ENCODE data around the gene HOXC9. TPM values are rescaled to one million over a fixed set of nuclear protein-coding genes. Genes with fewer than 3 reads are reported as not detected.

The HOXC9 gene
- polyA plus RNA-seq, 1 donor, result 25.2 TPM

DNA sequence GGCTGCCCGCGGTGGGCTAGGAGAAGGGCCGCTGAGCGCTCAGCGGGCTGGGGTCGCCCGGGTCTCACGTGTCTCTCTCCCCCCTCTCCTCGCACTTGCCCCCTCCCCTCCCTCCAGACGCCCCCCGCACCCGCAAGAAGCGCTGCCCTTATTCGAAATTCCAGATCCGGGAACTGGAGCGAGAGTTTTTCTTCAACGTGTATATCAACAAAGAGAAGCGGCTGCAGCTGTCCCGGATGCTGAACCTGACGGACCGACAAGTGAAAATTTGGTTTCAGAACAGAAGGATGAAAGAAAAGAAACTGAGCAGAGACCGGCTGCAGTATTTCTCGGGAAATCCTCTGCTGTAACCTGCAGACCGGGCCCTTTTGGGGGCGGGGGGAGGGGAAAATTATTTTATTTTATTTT, 24.9 kb upstream of the HOXC9 start:
- DNase-seq, result no peak

GRCh38 chr12:53975479-53976152, 24.3 kb upstream of the HOXC9 start:
- no peak for DNase-seq

- no peak for DNase-seq
Measured at GRCh38 chr12:53976172-53976822, 23.7 kb upstream of the HOXC9 start.

- no peak for DNase-seq
Measured at GRCh38 chr12:53976823-53977595, 23.0 kb upstream of the HOXC9 start.

- DNase-seq, result no peak
Measured at GRCh38 chr12:53977596-53978445, 22.1 kb upstream of the HOXC9 start.

- DNase-seq, result no peak
Measured at GRCh38 chr12:53978477-53979356, 21.2 kb upstream of the HOXC9 start.

DNA sequence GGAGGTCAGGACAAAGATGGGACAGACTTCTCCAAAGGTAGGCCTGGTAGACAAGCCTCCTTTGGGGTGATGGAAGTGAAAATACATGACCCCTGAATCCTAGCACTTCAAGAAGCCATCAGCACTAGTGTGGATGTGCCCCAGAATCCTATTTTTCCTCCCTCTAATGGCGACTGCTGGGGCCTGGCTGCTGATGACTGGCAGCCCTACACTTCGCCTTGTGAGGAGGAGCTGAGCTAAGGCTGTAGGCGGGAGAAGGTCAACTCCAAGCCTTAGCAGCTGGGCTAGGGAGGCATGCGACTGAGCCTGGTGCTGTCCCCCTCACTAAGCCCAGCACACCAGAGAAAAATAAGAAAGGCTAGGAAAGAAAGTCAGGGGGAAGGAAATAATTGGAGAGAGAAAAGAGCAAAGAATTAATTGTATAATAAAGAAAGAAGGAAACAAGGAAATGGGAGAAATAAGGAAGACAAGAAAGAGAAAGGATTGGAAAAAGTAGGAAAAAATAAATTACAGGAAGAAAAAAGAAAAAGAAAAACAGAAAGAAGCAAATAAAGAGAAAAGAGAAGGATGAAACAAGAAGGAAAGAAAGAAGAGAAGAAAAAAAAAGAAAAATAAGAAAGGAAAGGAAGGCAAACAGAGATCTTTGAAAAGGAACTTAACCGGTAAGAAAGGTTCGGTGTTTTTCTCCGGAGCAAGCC, 19.7 kb upstream of the HOXC9 start:
- no peak for DNase-seq

DNA sequence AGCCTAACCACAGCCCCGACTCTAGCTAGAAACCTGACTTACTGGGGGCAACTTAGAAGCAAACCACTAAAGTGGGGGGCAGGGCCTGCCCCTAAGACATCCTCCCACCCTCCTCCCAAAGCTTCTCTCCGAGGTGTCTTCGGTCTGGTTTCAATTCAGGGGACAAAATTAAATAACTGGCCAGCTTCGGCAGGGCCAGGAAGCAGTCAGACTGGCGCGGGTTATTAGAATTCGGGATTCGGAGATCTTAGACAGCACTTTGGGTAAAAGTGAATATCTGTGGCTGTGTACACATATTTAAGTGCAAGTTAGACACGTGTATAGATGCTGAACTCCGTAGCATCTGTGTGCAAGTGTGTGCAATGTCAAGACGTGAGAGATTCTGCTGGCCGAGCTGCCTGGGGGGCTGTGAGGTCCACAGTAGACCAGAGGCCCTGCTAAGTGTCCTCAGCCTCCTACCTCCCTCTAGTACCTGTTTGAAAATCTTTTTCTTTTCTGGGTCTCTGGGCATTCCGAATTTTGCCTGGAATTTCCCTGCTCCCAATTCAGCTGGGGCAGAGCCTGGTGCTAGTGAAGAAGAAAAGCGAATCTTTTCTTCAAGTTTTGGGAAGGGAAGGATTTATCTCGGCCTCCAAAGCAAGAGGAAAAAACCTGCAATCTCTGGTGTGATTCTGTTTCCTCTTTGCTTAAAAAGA, 19.0 kb upstream of the HOXC9 start:
- DNase-seq, result no peak

DNA sequence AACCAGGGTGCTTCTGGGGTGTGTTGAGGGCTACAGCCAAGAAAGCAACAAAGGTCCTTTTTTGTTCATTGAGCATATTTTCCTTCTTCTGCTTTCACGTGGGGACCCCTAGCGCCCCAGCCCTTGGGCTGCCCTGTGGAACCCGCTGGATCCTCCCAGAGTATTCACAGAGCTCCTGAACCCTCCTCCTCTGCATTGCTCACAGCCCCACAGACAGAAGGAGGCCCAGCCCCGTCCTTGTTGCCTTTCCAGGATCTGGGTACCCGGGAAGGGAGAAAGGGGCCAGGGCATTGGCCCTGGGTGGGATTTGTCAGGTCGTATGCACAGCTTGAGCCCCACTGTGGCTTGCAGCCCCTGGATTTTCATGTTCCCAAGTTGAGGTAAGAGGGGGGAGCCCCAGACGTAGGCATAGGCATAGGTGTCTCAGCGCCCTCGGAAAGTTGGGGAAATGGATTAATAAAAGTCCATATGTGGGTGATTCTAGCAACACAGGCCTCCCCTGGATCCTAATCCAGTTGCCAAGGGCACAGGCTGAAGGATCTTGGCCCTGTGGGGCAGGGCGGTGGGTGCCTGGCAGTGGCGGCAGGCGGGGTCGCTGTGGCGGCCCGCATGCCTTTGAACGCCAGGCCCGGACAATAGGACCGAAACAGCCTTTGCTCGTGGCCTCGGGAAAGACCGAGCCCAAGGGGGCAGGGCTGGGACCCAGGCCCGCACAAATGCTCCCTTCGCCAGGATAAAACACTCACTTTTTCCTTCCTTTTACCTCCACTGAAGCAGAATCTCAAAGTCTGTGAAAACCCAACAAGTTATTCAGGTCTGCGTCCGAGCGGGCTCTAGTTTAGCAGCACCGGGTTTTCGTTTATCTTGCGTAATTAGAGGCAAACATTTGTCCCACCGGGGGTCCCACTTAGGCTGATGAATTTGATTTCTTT, 18.1 kb upstream of the HOXC9 start:
- DNase-seq, result no peak

- DNase-seq, result no peak
Measured at GRCh38 chr12:53982648-53983567, 17.1 kb upstream of the HOXC9 start.

GRCh38 chr12:53983568-53983949, 16.4 kb upstream of the HOXC9 start:
- no peak for DNase-seq

- no peak for DNase-seq
Measured at GRCh38 chr12:53983950-53984572, 15.9 kb upstream of the HOXC9 start.

DNA sequence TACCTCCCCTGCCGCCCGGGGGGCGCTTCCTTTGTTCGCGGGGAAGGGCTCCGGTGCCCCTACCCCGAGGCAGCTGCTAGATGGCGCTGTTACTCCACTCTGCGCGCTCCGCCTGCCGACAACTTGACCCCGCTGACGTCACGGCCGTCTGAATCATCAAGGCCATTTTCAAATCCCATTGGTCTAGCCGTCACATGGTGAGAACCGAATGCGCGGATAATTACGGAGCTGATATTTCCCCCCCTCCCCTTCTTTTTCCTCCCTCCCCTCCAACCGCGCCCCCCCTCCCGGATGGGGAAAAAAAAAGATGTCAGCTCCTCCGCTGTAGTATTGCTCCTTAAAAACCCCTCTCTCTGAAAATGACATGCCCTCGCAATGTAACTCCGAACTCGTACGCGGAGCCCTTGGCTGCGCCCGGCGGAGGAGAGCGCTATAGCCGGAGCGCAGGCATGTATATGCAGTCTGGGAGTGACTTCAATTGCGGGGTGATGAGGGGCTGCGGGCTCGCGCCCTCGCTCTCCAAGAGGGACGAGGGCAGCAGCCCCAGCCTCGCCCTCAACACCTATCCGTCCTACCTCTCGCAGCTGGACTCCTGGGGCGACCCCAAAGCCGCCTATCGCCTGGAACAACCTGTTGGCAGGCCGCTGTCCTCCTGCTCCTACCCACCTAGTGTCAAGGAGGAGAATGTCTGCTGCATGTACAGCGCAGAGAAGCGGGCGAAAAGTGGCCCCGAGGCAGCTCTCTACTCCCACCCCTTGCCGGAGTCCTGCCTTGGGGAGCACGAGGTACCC, 14.9 kb upstream of the HOXC9 start, which contains the start of gene HOXC10:
Gene HOXC10, plus strand, starts transcription at position 246 of the 791 bp plus-strand sequence. Its CDS starts 114 bp downstream, at position 360.
- DNase-seq, result peak; percentile 99

- DNase-seq, result no peak
Measured at GRCh38 chr12:53985692-53985993, 14.3 kb upstream of the HOXC9 start.

DNA sequence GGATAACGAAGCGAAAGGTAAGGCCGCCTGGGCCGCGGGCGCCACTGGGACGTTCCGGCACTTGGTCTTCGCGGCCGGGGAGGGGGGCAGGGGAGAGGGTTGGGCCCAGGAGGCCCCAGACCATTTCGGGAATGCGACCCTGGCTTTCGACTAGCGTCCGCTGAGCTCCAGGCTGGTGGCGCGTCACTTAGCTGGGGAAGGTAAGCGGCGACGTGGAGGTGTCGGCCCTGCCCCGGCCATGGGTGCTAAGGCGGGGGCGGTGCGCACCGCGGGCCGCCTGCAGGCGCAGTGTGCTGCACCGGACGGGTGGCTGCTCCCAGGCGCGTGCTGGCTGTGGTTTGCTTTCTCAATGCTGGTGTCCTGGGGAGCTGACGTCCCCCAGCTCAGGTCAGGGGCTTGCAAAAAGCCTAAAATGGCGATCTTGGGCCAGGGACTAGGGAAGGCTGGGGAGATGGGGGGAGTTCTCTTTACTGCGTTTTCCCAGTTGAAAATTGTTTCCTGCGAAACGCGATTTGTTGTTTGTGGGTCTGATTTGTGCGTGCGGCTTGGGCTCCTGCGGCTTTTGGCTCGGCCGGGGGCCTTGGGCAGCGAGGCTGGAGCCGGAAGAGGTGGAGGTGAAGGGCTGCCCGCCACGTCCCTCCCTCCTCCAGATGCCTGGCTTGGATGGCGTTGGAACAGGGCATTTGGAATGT, 13.8 kb upstream of the HOXC9 start:
- DNase-seq, result no peak

All from left kidney (tissue), 2 donors.